Left lung (tissue), 10 donors: ENCODE results near the gene PAAF1. TPM values are rescaled to one million over a fixed set of nuclear protein-coding genes. Genes with fewer than 3 reads are reported as not detected.
"Not testable (repeated sequence)": the region's sequence is repeated elsewhere in the genome, so short reads cannot be mapped to it uniquely, and the experiment has no call there.

Experiments used
- ATAC-seq: fragments of 200-7000 bp; cut with Tn5 transposase; one replicate; pipeline ENCODE4 v1.9.1; 2020; ENCODE audit warnings: moderate library complexity
- DNase-seq, 4 donors: peaks; one replicate each; pipeline ENCODE4 v3.0.0-alpha.2; 2013 to 2020
- H3K27ac ChIP-seq, 2 donors: fragments of 200-600 bp; sonication (generic) in 1 of 2; one replicate each; pipeline versions ENCODE4 v1.5.0 to v1.8.0; 2020 to 2021
- H3K27me3 ChIP-seq, 2 donors: fragments of 200-600 bp; sonication (generic) in 1 of 2; one replicate each; pipeline versions ENCODE4 v1.5.0 to v1.8.0; 2020 to 2021
- H3K36me3 ChIP-seq, 2 donors: fragments of 200-600 bp; sonication (generic) in 1 of 2; one replicate each; pipeline versions ENCODE4 v1.5.0 to v1.8.0; 2020 to 2021
- H3K4me1 ChIP-seq, 2 donors: fragments of 200-600 bp; one replicate each; pipeline ENCODE4 v1.8.0; 2021
- H3K4me3 ChIP-seq, 2 donors: fragments of 200-600 bp; sonication (generic) in 1 of 2; one replicate each; pipeline versions ENCODE4 v1.5.0 to v1.8.0; 2020 to 2021; ENCODE audit warnings: mild to moderate bottlenecking in 1 of 2
- H3K9me3 ChIP-seq, 2 donors: fragments of 200-600 bp; sonication (generic) in 1 of 2; one replicate each; pipeline versions ENCODE4 v1.5.0 to v1.8.0; 2020 to 2021
- CTCF ChIP-seq, 2 donors: fragments of 200-600 bp; sonication (generic) in 1 of 2; IDR thresholded peaks; one replicate each; pipeline versions ENCODE4 v1.5.0 to v1.8.0; 2021; ENCODE audit warnings: antibody characterized with exemption in 2 of 2
- intact Hi-C, 2 donors: fragments of 100-400 bp; cut with DNase I; formaldehyde crosslinking; loops; one replicate each; pipeline versions ENCODE4 v1.11.2 to v1.14.2; 2022
- polyA plus RNA-seq, 6 donors: library from polyadenylated mRNA; unstranded; fragments of 120-200 nt; gene quantifications; one replicate each; pipeline ENCODE4 v1.2.1, GENCODE V29; 2013; ENCODE audit not compliant: insufficient read length in 6 of 6
- total RNA-seq, 2 donors: library from RNA; stranded (reverse); fragmentation: NEBNext Ultra II Directional; extraction: Animal tissue kit (Norgen Biotek cat#: 25700); gene quantifications; one replicate each; pipeline ENCODE4 v1.2.1, GENCODE V29; 2021
- donor health status: DM: no; HTN: yes; CAD: no.
- donor health status: DM: no; HTN: no; CAD: no.

Gene PAAF1
- total and polyA plus RNA-seq, 8 donors = 13.0 to 47.3 (median 34.3) TPM

GRCh38 chr11:73929388-73929787 lies 52.6 kb downstream of the PAAF1 start:
- H3K9me3 ChIP-seq = no peaks in the 10 kb centered on the region
- TF ChIP-seq CTCF (IDR thresholded peaks at IDR 0.05) = no peak
- no peak overlapping the region for H3K27ac ChIP-seq
- DNase-seq = no peak
- intact Hi-C loops = no loop called here
- H3K27me3 ChIP-seq = no peaks in the 10 kb centered on the region
- H3K36me3 ChIP-seq = peaks cover 0 to 76% of the 10 kb centered on the region in 2 donors
- no peaks in the 10 kb centered on the region for H3K4me1 ChIP-seq
- ATAC-seq = no peak
- H3K4me3 ChIP-seq = no peak overlapping the region

GRCh38 chr11:73931039-73931645 lies 54.3 kb downstream of the PAAF1 start:
- no peak for TF ChIP-seq CTCF (IDR thresholded peaks at IDR 0.05)
- Histone ChIP-seq H3K27ac (no peak overlapping the region), H3K27me3 (no peaks in the 10 kb centered on the region), H3K9me3 (no peaks in the 10 kb centered on the region), H3K4me3 (no peak overlapping the region), H3K4me1 (no peaks in the 10 kb centered on the region), H3K36me3 (peaks cover 0 to 59% of the 10 kb centered on the region in 2 donors)
- intact Hi-C loops = no loop called here
- ATAC-seq = peak; percentile 87
- DNase-seq = peak in 1 of 4 donors; percentile 9

GRCh38 chr11:73931951-73932350 lies 55.2 kb downstream of the PAAF1 start:
- TF ChIP-seq CTCF (IDR thresholded peaks at IDR 0.05) = no peak
- H3K27me3 ChIP-seq = no peaks in the 10 kb centered on the region
- H3K4me1 ChIP-seq = no peaks in the 10 kb centered on the region
- H3K4me3 ChIP-seq = no peak overlapping the region
- intact Hi-C loops = no loop called here
- DNase-seq = no peak
- no peak overlapping the region for H3K27ac ChIP-seq
- H3K9me3 ChIP-seq = no peaks in the 10 kb centered on the region
- peaks cover 0 to 51% of the 10 kb centered on the region in 2 donors for H3K36me3 ChIP-seq
- no peak for ATAC-seq

- H3K9me3 ChIP-seq = peaks cover 0 to 2% of the 10 kb centered on the region in 2 donors
- DNase-seq (no peak), ATAC-seq (no peak)
- H3K27me3 ChIP-seq = no peaks in the 10 kb centered on the region
- no peak overlapping the region for H3K27ac ChIP-seq
- H3K4me3 ChIP-seq = no peak overlapping the region
- no peak for TF ChIP-seq CTCF (IDR thresholded peaks at IDR 0.05)
- intact Hi-C loops = no loop called here
- no peaks in the 10 kb centered on the region for H3K4me1 ChIP-seq
- H3K36me3 ChIP-seq = peaks cover 0 to 42% of the 10 kb centered on the region in 2 donors
These were observed 56.0 kb downstream of the PAAF1 start for GRCh38 chr11:73932781-73933180.

GRCh38 chr11:73936047-73936446 lies 59.2 kb downstream of the PAAF1 start:
- H3K27ac ChIP-seq, H3K27me3 ChIP-seq, H3K9me3 ChIP-seq, H3K4me3 ChIP-seq, intact Hi-C loops, H3K4me1 ChIP-seq, ATAC-seq, DNase-seq: not testable (repeated sequence)
- peaks cover 0 to 16% of the 10 kb centered on the region in 2 donors for H3K36me3 ChIP-seq

GRCh38 chr11:73939096-73939495 lies 62.3 kb downstream of the PAAF1 start:
- DNase-seq (no peak), ATAC-seq (no peak)
- H3K4me1 ChIP-seq = no peaks in the 10 kb centered on the region
- no peaks in the 10 kb centered on the region for H3K36me3 ChIP-seq
- no peak overlapping the region for H3K27ac ChIP-seq
- intact Hi-C loops = no loop called here
- peaks cover 0 to 7% of the 10 kb centered on the region in 2 donors for H3K9me3 ChIP-seq
- H3K27me3 ChIP-seq = no peaks in the 10 kb centered on the region
- TF ChIP-seq CTCF (IDR thresholded peaks at IDR 0.05) = no peak
- H3K4me3 ChIP-seq = no peak overlapping the region
